Femur (tissue), 1 donor: Measurements from ENCODE around the gene SPTLC1.
"Not testable (repeated sequence)": the region's sequence is repeated elsewhere in the genome, so short reads cannot be mapped to it uniquely, and the experiment has no call there.

Source experiments
- DNase-seq: peaks from one replicate; pipeline ENCODE4 v3.0.0-alpha.2; 2017

Gene SPTLC1

GRCh38 chr9:92115071-92115858 is at the start of gene SPTLC1:
SPTLC1 (minus strand) TSS chr9:92115413; CDS start chr9:92115370, 43 bp downstream.
- DNase-seq = peak; percentile 97

GRCh38 chr9:92164975-92165374 is 49.8 kb upstream of the SPTLC1 start:
- DNase-seq = no peak

GRCh38 chr9:92164490-92164889 is 49.3 kb upstream of the SPTLC1 start:
- no peak for DNase-seq

DNA sequence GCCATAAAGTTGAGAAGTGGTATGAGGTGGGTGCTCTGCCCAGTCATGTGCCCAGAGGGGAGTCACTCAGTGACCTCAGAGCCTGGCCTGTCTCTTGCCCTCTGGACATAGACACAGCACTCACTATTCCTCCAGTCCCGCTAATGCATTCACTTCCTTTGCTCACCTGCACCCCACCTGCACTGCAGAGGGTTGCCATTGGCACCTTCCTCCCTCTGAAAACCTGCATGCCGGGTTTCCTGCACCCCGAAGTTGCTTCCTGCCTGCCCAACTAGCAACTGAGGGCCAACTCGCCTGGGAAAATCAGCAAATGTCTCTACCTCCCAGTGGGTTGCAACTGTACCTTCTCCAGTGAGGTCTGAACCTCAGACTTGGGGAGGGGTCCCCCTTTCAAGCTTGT is 48.1 kb upstream of the SPTLC1 start:
- no peak for DNase-seq

DNA sequence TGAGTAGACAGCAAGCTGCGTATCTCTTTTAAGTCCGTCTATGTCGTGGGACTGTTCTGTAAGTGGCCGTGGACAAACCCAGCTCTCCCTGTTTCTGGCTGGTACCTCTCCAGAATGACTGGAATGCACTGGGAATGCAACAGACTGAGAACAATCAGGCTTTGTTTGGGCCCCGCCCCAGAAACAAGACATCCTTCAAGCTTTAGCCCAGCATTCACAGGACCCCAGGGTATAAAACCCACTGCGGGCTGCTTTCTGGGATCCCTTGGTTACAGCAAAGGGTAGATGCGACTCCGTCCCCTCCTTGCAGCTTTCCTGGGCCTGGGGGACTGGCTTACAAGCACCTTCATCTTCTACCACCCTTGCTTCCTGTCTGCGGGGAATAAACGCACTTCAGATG is 45.6 kb upstream of the SPTLC1 start:
- DNase-seq = no peak

- no peak for DNase-seq
Measured at GRCh38 chr9:92159058-92159457, 43.8 kb upstream of the SPTLC1 start.

DNA sequence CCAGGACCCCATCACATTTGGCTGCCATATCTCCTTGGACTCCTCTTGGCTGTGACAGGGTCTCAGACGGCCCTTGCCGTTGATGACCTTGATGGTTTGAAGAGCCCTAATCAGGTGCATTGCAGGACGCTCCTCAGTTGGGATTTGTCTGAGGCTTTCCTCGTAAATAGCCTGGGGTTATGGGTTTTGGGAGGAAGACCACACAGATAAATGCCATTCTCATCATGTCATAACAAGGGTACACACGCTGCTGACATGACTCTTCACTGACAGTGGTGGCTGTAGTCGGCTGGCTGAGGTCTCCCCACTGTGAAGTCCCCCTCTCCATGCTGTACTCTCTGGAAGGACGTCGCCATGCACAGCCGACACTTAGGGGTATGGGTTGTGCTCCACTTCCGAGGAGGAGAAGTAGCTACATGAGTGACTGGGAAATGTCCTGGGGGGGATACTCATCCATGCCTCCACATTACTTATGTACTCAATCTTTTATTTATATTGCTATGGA is 42.9 kb upstream of the SPTLC1 start:
- no peak for DNase-seq

DNA sequence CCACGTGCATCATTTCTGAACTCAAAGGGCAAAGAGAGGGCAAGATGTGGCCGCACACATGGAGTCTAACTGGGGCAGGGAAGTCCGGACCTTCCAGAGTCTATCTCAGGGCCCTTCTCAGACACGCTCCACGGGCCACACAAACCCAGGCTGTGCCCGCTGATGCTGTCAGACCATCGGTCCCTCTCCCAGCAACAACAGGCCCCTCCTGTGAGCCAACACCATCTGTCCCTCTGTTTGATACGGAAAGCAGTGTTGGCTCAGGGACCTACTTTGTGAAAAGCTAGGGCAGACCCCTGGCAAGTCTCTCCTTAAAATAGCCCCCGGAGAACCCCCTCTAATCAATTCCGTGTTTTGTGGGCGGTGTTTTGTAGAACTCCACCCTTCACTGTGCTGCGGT is 40.5 kb upstream of the SPTLC1 start:
- DNase-seq = not testable (repeated sequence)

- no peak for DNase-seq
Measured at GRCh38 chr9:92155221-92155620, 40.0 kb upstream of the SPTLC1 start.

GRCh38 chr9:92153466-92154415 is 38.5 kb upstream of the SPTLC1 start:
- not testable (repeated sequence) for DNase-seq

GRCh38 chr9:92151691-92152393 is 36.6 kb upstream of the SPTLC1 start:
- DNase-seq = no peak

GRCh38 chr9:92150501-92151470 is 35.6 kb upstream of the SPTLC1 start:
- not testable (repeated sequence) for DNase-seq

GRCh38 chr9:92147852-92148180 is 32.6 kb upstream of the SPTLC1 start:
- no peak for DNase-seq

- peak; percentile 36 for DNase-seq
Measured at GRCh38 chr9:92147030-92147851, 32.0 kb upstream of the SPTLC1 start.

DNA sequence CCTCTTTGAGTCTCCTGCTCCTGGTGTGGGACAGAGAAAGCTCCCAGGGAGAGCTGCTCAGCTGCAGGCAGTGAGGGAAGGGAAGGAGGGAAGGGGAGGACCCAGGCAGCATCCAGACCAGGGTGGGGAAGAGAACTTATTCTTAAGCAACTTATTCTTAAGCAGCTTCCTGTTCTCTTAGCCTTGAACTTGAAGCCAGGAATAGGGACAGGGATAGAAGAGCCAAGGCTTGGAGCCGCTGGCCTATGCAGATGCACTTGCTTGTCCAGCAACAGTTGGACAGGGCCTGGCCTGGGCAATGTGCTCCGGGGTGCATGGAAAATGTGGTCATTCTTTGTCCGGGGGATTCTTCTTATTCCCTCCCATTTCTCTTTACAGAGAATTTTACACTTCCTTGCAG is 31.4 kb upstream of the SPTLC1 start:
- DNase-seq = peak; percentile 31

GRCh38 chr9:92145784-92146183 is 30.6 kb upstream of the SPTLC1 start:
- DNase-seq = not testable (repeated sequence)

DNA sequence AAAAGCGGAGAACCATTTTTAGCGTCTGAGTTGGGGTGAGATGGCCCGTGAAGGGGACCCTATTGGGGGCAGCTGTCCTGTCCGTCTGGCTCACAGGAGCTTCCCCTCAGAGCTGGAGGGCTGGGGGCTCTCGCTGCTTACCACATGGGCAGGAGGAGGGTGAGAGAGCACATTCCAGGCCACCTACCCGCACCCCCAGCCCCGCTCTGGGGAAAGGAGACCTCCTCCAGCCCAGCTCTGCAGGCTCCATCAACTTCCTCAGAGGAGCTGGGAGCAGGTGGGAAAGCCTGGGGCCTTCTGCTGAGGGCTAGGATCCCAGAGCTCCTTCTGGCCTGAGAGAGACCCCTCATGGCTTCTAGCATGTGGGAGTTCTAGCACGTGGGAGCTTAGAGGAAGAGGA is 27.1 kb upstream of the SPTLC1 start:
- no peak for DNase-seq

DNA sequence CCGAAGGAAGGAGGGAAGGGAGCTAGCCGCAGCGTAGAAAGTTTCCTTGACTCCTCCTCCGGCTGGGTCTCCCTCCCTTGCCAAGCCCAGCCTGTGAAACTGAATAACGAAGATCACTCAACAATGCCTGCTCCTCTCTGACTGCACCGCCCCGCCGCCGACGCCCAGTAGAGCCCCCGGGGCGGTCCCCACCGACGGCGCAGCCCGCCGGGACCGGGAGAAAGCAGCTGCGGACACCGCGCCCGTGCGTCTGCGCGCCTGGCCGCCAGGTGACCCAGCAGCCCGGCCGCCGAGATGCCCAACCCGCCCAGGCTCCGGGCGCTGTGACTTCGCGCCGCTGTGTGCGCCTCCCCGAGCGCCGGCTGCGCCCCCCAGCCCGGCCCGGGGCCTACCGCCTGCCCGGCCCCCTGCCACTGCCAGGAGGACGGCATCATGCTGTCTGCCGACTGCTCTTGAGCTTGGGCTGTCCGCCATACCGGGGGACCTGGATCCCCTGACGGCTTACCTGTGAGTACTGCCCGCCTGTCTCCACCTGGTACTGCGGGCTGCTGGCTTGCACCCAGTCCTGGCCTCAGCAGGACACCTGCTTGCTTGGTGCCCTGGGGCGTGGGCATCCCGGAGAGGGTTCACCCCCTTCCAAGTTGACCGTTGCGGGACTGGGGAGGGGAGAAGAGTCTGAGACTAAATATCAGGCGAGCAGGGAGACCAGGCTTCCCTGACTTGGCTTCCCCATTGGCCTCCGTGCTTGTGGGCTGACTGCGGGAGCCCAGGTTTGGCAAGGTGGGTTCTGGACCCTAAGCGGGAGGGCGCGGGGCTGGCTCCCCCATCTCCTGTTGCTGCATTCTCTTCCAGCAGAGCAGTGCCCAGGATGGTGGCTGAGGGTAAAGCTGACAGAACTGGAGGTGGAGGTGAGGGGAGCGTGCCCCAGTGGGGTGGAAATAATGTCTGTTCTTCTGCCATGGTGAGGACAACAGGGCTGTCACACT is 26.2 kb upstream of the SPTLC1 start:
- DNase-seq = peak; percentile 50

DNA sequence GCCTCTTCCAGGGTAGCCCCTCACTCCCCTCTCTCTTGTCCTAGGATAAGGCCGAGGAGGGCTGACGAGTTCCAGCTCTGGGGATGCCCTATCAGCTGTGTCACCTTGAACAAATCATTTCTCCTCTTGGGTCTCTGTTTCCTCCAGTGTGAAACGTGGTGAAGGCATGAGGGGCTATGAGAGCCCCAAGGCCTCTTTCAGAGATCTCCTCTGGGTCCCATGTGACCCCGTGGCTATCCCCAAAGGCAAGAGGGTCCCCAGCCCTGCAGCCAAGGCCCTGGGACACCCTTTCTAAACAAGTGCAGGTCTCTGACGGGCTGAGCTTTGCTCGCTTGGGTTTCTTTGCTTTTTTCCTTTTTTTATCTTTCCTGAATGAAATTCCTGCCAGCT is 25.5 kb upstream of the SPTLC1 start:
- DNase-seq = no peak
